ENCODE measurements around the gene NFATC2.

Gene NFATC2

DNA sequence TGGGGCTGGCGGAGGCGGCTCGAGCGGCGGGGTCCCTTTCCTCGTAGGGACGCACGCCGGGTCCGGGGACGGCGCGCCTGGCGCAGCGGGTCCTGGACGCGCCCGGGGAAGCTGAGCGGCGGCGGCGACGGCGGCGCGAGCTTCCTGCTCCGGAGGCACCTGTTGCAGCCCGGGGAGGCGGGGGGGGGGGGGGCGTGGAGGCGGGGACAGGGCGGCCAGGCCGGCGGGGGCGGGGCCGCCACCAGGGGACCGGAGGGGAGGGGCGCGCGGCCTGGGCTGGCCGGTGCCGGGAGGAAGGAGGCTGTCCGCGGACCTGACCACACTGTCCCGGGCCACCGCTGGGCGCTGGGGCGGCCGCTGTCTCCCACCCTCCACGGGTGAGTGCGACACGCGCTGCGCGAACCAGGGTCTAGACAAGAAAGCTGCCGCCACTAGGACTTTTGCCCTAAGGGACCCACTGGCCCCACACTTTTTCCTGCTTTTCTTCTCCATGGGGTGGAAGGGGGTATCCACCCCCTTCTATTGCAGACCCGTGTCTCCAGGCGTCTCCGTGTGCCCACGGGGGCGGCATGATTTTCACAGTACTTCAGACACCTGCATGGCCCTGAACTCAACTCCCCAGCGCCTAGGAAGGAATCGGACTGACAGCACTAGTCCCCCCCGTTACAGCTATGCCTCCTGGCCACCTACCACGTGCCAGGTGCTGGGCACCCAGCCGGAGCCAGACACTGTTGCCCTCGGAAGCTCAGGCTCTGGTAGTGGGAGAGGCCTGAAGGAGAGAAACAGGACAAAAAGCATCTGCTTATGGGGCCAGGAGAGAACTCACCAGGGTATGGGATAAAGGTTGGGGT lies at the start of gene NFATC2:
TSS of gene NFATC2 (minus strand) at position 149 of the 851 bp plus-strand sequence. CDS start 220 bp downstream, outside the sequence.
- no peak for TF ChIP-seq EZH2phosphoT487 (IDR thresholded peaks at IDR 0.05; ENCODE audit: borderline replicate concordance, low read length)
- Histone ChIP-seq H3K9me2 (replicated peaks; ENCODE audit: control insufficient read depth, low read length) (no peaks in the 10 kb centered on the region), H3K79me2 (ENCODE audit: control insufficient read depth, low read length) (peaks cover 46% of the 10 kb centered on the region), H3K27ac (ENCODE audit: low read depth, low read length) (peak within 1 kb of the TSS; percentile 71), H4K20me1 (ENCODE audit: control insufficient read depth, insufficient read depth, low read depth, low read length) (no peaks in the 10 kb centered on the region), H3K9me3 (ENCODE audit: control insufficient read depth, insufficient read depth, low read length) (no peaks in the 10 kb centered on the region), H3K4me2 (ENCODE audit: low read length) (peak within 1 kb of the TSS; percentile 89), H3K36me3 (ENCODE audit: control insufficient read depth, low read length) (peaks cover 30% of the 10 kb centered on the region), H3K4me3 (ENCODE audit: low read length) (peak within 1 kb of the TSS; percentile 94), H3K27me3 (ENCODE audit: control insufficient read depth, low read length) (peaks cover 2% of the 10 kb centered on the region), H3F3A (ENCODE audit: control insufficient read depth, insufficient read depth) (no peaks in the 10 kb centered on the region), H3K4me1 (ENCODE audit: control insufficient read depth, low read length) (peaks cover 49% of the 10 kb centered on the region)

DNA sequence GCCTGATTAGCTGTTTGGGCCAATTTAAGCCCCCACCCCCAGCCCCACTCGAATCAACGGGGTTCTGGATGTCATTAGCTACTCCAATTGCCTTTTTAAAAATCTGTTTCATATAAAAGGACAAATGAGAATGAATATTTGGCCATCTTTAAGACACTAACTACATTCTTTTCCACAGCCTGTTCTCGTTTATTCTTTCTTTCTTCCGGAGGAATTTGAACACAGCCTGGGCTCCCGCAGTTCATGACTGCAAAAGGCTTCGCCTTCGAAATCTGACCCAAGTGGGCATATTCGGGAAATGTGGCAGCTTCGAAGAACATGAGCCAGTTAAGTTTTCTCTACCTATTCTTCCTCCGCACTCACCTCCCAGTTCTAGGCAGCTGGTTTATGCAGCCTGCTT lies 49.4 kb upstream of the NFATC2 start:
- H3K79me2 ChIP-seq (ENCODE audit: control insufficient read depth, low read length) = no peaks in the 10 kb centered on the region
- H3K27me3 ChIP-seq (ENCODE audit: control insufficient read depth, low read length) = no peaks in the 10 kb centered on the region
- H3K9me3 ChIP-seq (ENCODE audit: control insufficient read depth, insufficient read depth, low read length) = peaks cover 6% of the 10 kb centered on the region
- H3K4me2 ChIP-seq (ENCODE audit: low read length) = no peak overlapping the region
- no peaks in the 10 kb centered on the region for H4K20me1 ChIP-seq (ENCODE audit: control insufficient read depth, insufficient read depth, low read depth, low read length)
- H3F3A ChIP-seq (ENCODE audit: control insufficient read depth, insufficient read depth) = peaks cover 4% of the 10 kb centered on the region; the same call in 1 of the 2 replicates
- no peak overlapping the region for H3K27ac ChIP-seq (ENCODE audit: low read depth, low read length)
- H3K36me3 ChIP-seq (ENCODE audit: control insufficient read depth, low read length) = no peaks in the 10 kb centered on the region; the same call in 1 of the 2 replicates
- TF ChIP-seq EZH2phosphoT487 (IDR thresholded peaks at IDR 0.05; ENCODE audit: borderline replicate concordance, low read length) = no peak
- TF ChIP-seq, protein P1, sequence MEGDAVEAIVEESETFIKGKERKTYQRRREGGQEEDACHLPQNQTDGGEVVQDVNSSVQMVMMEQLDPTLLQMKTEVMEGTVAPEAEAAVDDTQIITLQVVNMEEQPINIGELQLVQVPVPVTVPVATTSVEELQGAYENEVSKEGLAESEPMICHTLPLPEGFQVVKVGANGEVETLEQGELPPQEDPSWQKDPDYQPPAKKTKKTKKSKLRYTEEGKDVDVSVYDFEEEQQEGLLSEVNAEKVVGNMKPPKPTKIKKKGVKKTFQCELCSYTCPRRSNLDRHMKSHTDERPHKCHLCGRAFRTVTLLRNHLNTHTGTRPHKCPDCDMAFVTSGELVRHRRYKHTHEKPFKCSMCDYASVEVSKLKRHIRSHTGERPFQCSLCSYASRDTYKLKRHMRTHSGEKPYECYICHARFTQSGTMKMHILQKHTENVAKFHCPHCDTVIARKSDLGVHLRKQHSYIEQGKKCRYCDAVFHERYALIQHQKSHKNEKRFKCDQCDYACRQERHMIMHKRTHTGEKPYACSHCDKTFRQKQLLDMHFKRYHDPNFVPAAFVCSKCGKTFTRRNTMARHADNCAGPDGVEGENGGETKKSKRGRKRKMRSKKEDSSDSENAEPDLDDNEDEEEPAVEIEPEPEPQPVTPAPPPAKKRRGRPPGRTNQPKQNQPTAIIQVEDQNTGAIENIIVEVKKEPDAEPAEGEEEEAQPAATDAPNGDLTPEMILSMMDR (IDR thresholded peaks at IDR 0.05; ENCODE audit: low read depth, low read length, poor library complexity, severe bottlenecking) = no peak
- no peaks in the 10 kb centered on the region for H3K9me2 ChIP-seq (replicated peaks; ENCODE audit: control insufficient read depth, low read length)
- H3K4me3 ChIP-seq (ENCODE audit: low read length) = no peak overlapping the region
- H3K4me1 ChIP-seq (ENCODE audit: control insufficient read depth, low read length) = peaks cover 54% of the 10 kb centered on the region

DNA sequence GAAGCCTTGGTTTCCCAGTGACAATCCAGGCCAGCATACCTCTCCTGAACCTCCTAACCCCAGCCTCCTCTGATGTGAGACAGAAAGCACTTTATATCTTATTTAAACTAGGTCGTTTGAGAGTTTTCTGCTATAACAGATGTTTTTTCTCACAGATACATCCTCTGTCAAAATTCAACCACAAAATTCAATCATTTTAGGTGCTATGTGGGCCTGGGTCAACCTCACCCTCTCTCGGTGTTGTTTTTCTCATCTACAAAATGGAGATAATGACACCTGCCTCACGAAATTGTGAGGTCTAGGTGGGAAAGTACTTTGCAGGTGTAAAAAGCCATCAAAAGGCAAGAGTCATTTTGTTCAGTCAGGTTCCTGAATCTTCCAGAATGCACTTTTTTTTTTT lies 46.2 kb upstream of the NFATC2 start:
- Histone ChIP-seq H3K27me3 (ENCODE audit: control insufficient read depth, low read length) (no peaks in the 10 kb centered on the region), H3K9me2 (replicated peaks; ENCODE audit: control insufficient read depth, low read length) (no peaks in the 10 kb centered on the region), H3K4me2 (ENCODE audit: low read length) (no peak overlapping the region), H3F3A (ENCODE audit: control insufficient read depth, insufficient read depth) (peaks cover 4% of the 10 kb centered on the region; the same call in 1 of the 2 replicates), H3K27ac (ENCODE audit: low read depth, low read length) (no peak overlapping the region), H3K4me3 (ENCODE audit: low read length) (no peak overlapping the region), H3K9me3 (ENCODE audit: control insufficient read depth, insufficient read depth, low read length) (peaks cover 6% of the 10 kb centered on the region), H3K79me2 (ENCODE audit: control insufficient read depth, low read length) (no peaks in the 10 kb centered on the region), H3K36me3 (ENCODE audit: control insufficient read depth, low read length) (no peaks in the 10 kb centered on the region; the same call in 1 of the 2 replicates), H4K20me1 (ENCODE audit: control insufficient read depth, insufficient read depth, low read depth, low read length) (no peaks in the 10 kb centered on the region), H3K4me1 (ENCODE audit: control insufficient read depth, low read length) (peaks cover 49% of the 10 kb centered on the region)
- TF ChIP-seq EZH2phosphoT487 (IDR thresholded peaks at IDR 0.05; ENCODE audit: borderline replicate concordance, low read length) = no peak
- TF ChIP-seq, protein P1 (IDR thresholded peaks at IDR 0.05; ENCODE audit: low read depth, low read length, poor library complexity, severe bottlenecking) = no peak

- H3K4me1 ChIP-seq (ENCODE audit: control insufficient read depth, low read length) = peaks cover 47% of the 10 kb centered on the region
- TF ChIP-seq, protein P1 (IDR thresholded peaks at IDR 0.05; ENCODE audit: low read depth, low read length, poor library complexity, severe bottlenecking) = no peak
- no peak for TF ChIP-seq EZH2phosphoT487 (IDR thresholded peaks at IDR 0.05; ENCODE audit: borderline replicate concordance, low read length)
- peaks cover 6% of the 10 kb centered on the region for H3K9me3 ChIP-seq (ENCODE audit: control insufficient read depth, insufficient read depth, low read length)
- peak overlapping the region; percentile 60 for H3K27ac ChIP-seq (ENCODE audit: low read depth, low read length)
- H3K9me2 ChIP-seq (replicated peaks; ENCODE audit: control insufficient read depth, low read length) = no peaks in the 10 kb centered on the region
- H4K20me1 ChIP-seq (ENCODE audit: control insufficient read depth, insufficient read depth, low read depth, low read length) = no peaks in the 10 kb centered on the region
- H3K4me3 ChIP-seq (ENCODE audit: low read length) = peak overlapping the region; percentile 23
- peaks cover 4% of the 10 kb centered on the region; the same call in 1 of the 2 replicates for H3F3A ChIP-seq (ENCODE audit: control insufficient read depth, insufficient read depth)
- H3K27me3 ChIP-seq (ENCODE audit: control insufficient read depth, low read length) = no peaks in the 10 kb centered on the region
- H3K79me2 ChIP-seq (ENCODE audit: control insufficient read depth, low read length) = no peaks in the 10 kb centered on the region
- H3K36me3 ChIP-seq (ENCODE audit: control insufficient read depth, low read length) = no peaks in the 10 kb centered on the region; the same call in 1 of the 2 replicates
- H3K4me2 ChIP-seq (ENCODE audit: low read length) = peak overlapping the region; percentile 41
These were observed 44.6 kb upstream of the NFATC2 start for GRCh38 chr20:51587145-51587544.

All from DOHH2 (cell line).